ENCODE results near the gene EHMT1. TPM values are rescaled to one million over a fixed set of nuclear protein-coding genes. Genes with fewer than 3 reads are reported as not detected.

The EHMT1 gene
- polyA plus RNA-seq, 2 donors = 26.6 to 42.3 TPM

- WGBS, 2 donors = 89 to 91% methylated on average over 17 to 18 of the region's 18 CpGs
- H3K36me3 ChIP-seq (ENCODE audit: control insufficient read depth in 2 of 2, insufficient read depth in 2 of 2, low read length in 1 of 2) = peaks cover 12 to 36% of the 10 kb centered on the region in 2 donors
- H3K9me3 ChIP-seq (ENCODE audit: control insufficient read depth in 2 of 2, insufficient read depth in 1 of 2, low read depth in 1 of 2, low read length in 1 of 2) = no peaks in the 10 kb centered on the region
- no peak overlapping the region for H3K4me3 ChIP-seq (ENCODE audit: low read depth in 1 of 2, low read length in 2 of 2)
- H3K27ac ChIP-seq (ENCODE audit: low read depth in 2 of 2, low read length in 1 of 2) = no peak overlapping the region
- no peaks in the 10 kb centered on the region for H3K27me3 ChIP-seq (ENCODE audit: control insufficient read depth in 1 of 2, insufficient read depth in 2 of 2, low read length in 2 of 2)
- no peaks in the 10 kb centered on the region for H3K4me1 ChIP-seq (ENCODE audit: control insufficient read depth in 2 of 2, insufficient read depth in 2 of 2, low read length in 1 of 2)
Measured at GRCh38 chr9:137787786-137788505, 169.1 kb downstream of the EHMT1 start.

- WGBS, 2 donors = 81 to 88% methylated on average over 56 to 59 of the region's 59 CpGs
- no peaks in the 10 kb centered on the region for H3K27me3 ChIP-seq (ENCODE audit: control insufficient read depth in 1 of 2, insufficient read depth in 2 of 2, low read length in 2 of 2)
- no peaks in the 10 kb centered on the region for H3K4me1 ChIP-seq (ENCODE audit: control insufficient read depth in 2 of 2, insufficient read depth in 2 of 2, low read length in 1 of 2)
- H3K9me3 ChIP-seq (ENCODE audit: control insufficient read depth in 2 of 2, insufficient read depth in 1 of 2, low read depth in 1 of 2, low read length in 1 of 2) = no peaks in the 10 kb centered on the region
- H3K36me3 ChIP-seq (ENCODE audit: control insufficient read depth in 2 of 2, insufficient read depth in 2 of 2, low read length in 1 of 2) = peaks cover 9 to 37% of the 10 kb centered on the region in 2 donors
- no peak overlapping the region for H3K4me3 ChIP-seq (ENCODE audit: low read depth in 1 of 2, low read length in 2 of 2)
- no peak overlapping the region for H3K27ac ChIP-seq (ENCODE audit: low read depth in 2 of 2, low read length in 1 of 2)
Measured at GRCh38 chr9:137788561-137789294, 169.9 kb downstream of the EHMT1 start.

- Histone ChIP-seq H3K36me3 (ENCODE audit: control insufficient read depth in 2 of 2, insufficient read depth in 2 of 2, low read length in 1 of 2) (peaks cover 9 to 35% of the 10 kb centered on the region in 2 donors), H3K4me1 (ENCODE audit: control insufficient read depth in 2 of 2, insufficient read depth in 2 of 2, low read length in 1 of 2) (no peaks in the 10 kb centered on the region), H3K27ac (ENCODE audit: low read depth in 2 of 2, low read length in 1 of 2) (no peak overlapping the region), H3K4me3 (ENCODE audit: low read depth in 1 of 2, low read length in 2 of 2) (no peak overlapping the region), H3K27me3 (ENCODE audit: control insufficient read depth in 1 of 2, insufficient read depth in 2 of 2, low read length in 2 of 2) (no peaks in the 10 kb centered on the region), H3K9me3 (ENCODE audit: control insufficient read depth in 2 of 2, insufficient read depth in 1 of 2, low read depth in 1 of 2, low read length in 1 of 2) (no peaks in the 10 kb centered on the region)
- WGBS, 2 donors = 81 to 87% methylated on average over 20 of the region's 20 CpGs
Measured at GRCh38 chr9:137789295-137789895, 170.6 kb downstream of the EHMT1 start.

- 87 to 94% methylated on average over 7 of the region's 7 CpGs for WGBS, 2 donors
- peaks cover 12 to 34% of the 10 kb centered on the region in 2 donors for H3K36me3 ChIP-seq (ENCODE audit: control insufficient read depth in 2 of 2, insufficient read depth in 2 of 2, low read length in 1 of 2)
Measured at GRCh38 chr9:137791947-137792346, 173.1 kb downstream of the EHMT1 start.

GRCh38 chr9:137793196-137793841 is 174.5 kb downstream of the EHMT1 start:
- peaks cover 5 to 41% of the 10 kb centered on the region in 2 donors for H3K36me3 ChIP-seq (ENCODE audit: control insufficient read depth in 2 of 2, insufficient read depth in 2 of 2, low read length in 1 of 2)
- no peak overlapping the region for H3K27ac ChIP-seq (ENCODE audit: low read depth in 2 of 2, low read length in 1 of 2)
- no peak overlapping the region for H3K4me3 ChIP-seq (ENCODE audit: low read depth in 1 of 2, low read length in 2 of 2)
- 94 to 95% methylated on average over 13 of the region's 13 CpGs for WGBS, 2 donors
- no peaks in the 10 kb centered on the region for H3K9me3 ChIP-seq (ENCODE audit: control insufficient read depth in 2 of 2, insufficient read depth in 1 of 2, low read depth in 1 of 2, low read length in 1 of 2)
- no peaks in the 10 kb centered on the region for H3K4me1 ChIP-seq (ENCODE audit: control insufficient read depth in 2 of 2, insufficient read depth in 2 of 2, low read length in 1 of 2)
- no peaks in the 10 kb centered on the region for H3K27me3 ChIP-seq (ENCODE audit: control insufficient read depth in 1 of 2, insufficient read depth in 2 of 2, low read length in 2 of 2)

More at GRCh38 chr9:137791947-137792346, 173.1 kb downstream of the EHMT1 start:
- H3K9me3 ChIP-seq (ENCODE audit: control insufficient read depth in 2 of 2, insufficient read depth in 1 of 2, low read depth in 1 of 2, low read length in 1 of 2) = no peaks in the 10 kb centered on the region
- H3K4me1 ChIP-seq (ENCODE audit: control insufficient read depth in 2 of 2, insufficient read depth in 2 of 2, low read length in 1 of 2) = no peaks in the 10 kb centered on the region
- H3K27ac ChIP-seq (ENCODE audit: low read depth in 2 of 2, low read length in 1 of 2) = no peak overlapping the region
- no peaks in the 10 kb centered on the region for H3K27me3 ChIP-seq (ENCODE audit: control insufficient read depth in 1 of 2, insufficient read depth in 2 of 2, low read length in 2 of 2)
- H3K4me3 ChIP-seq (ENCODE audit: low read depth in 1 of 2, low read length in 2 of 2) = no peak overlapping the region

GRCh38 chr9:137795156-137795666 is 176.4 kb downstream of the EHMT1 start:
- H3K4me3 ChIP-seq (ENCODE audit: low read depth in 1 of 2, low read length in 2 of 2) = no peak overlapping the region
- 74 to 83% methylated on average over 9 of the region's 9 CpGs for WGBS, 2 donors
- peaks cover 11 to 54% of the 10 kb centered on the region in 2 donors for H3K36me3 ChIP-seq (ENCODE audit: control insufficient read depth in 2 of 2, insufficient read depth in 2 of 2, low read length in 1 of 2)

GRCh38 chr9:137797206-137798120 is 178.7 kb downstream of the EHMT1 start:
- Histone ChIP-seq H3K4me3 (ENCODE audit: low read depth in 1 of 2, low read length in 2 of 2) (no peak overlapping the region), H3K9me3 (ENCODE audit: control insufficient read depth in 2 of 2, insufficient read depth in 1 of 2, low read depth in 1 of 2, low read length in 1 of 2) (no peaks in the 10 kb centered on the region), H3K36me3 (ENCODE audit: control insufficient read depth in 2 of 2, insufficient read depth in 2 of 2, low read length in 1 of 2) (peaks cover 11 to 59% of the 10 kb centered on the region in 2 donors), H3K27ac (ENCODE audit: low read depth in 2 of 2, low read length in 1 of 2) (no peak overlapping the region), H3K27me3 (ENCODE audit: control insufficient read depth in 1 of 2, insufficient read depth in 2 of 2, low read length in 2 of 2) (no peaks in the 10 kb centered on the region), H3K4me1 (ENCODE audit: control insufficient read depth in 2 of 2, insufficient read depth in 2 of 2, low read length in 1 of 2) (no peaks in the 10 kb centered on the region)
- WGBS, 2 donors = 74 to 94% methylated on average over 19 of the region's 19 CpGs

More at GRCh38 chr9:137795156-137795666, 176.4 kb downstream of the EHMT1 start:
- Histone ChIP-seq H3K27me3 (ENCODE audit: control insufficient read depth in 1 of 2, insufficient read depth in 2 of 2, low read length in 2 of 2) (no peaks in the 10 kb centered on the region), H3K27ac (ENCODE audit: low read depth in 2 of 2, low read length in 1 of 2) (no peak overlapping the region), H3K4me1 (ENCODE audit: control insufficient read depth in 2 of 2, insufficient read depth in 2 of 2, low read length in 1 of 2) (no peaks in the 10 kb centered on the region), H3K9me3 (ENCODE audit: control insufficient read depth in 2 of 2, insufficient read depth in 1 of 2, low read depth in 1 of 2, low read length in 1 of 2) (no peaks in the 10 kb centered on the region)

- no peaks in the 10 kb centered on the region for H3K4me1 ChIP-seq (ENCODE audit: control insufficient read depth in 2 of 2, insufficient read depth in 2 of 2, low read length in 1 of 2)
- no peaks in the 10 kb centered on the region for H3K9me3 ChIP-seq (ENCODE audit: control insufficient read depth in 2 of 2, insufficient read depth in 1 of 2, low read depth in 1 of 2, low read length in 1 of 2)
- H3K27me3 ChIP-seq (ENCODE audit: control insufficient read depth in 1 of 2, insufficient read depth in 2 of 2, low read length in 2 of 2) = no peaks in the 10 kb centered on the region
- no peak overlapping the region for H3K4me3 ChIP-seq (ENCODE audit: low read depth in 1 of 2, low read length in 2 of 2)
- 90 to 97% methylated on average over 9 of the region's 9 CpGs for WGBS, 2 donors
- no peak overlapping the region for H3K27ac ChIP-seq (ENCODE audit: low read depth in 2 of 2, low read length in 1 of 2)
- peaks cover 11 to 61% of the 10 kb centered on the region in 2 donors for H3K36me3 ChIP-seq (ENCODE audit: control insufficient read depth in 2 of 2, insufficient read depth in 2 of 2, low read length in 1 of 2)
Measured at GRCh38 chr9:137798142-137798541, 179.3 kb downstream of the EHMT1 start.

All from esophagus (tissue), 2 donors.